T-cell (primary cell): ENCODE results near the gene SLC45A3. TPM values are rescaled to one million over a fixed set of nuclear protein-coding genes. Genes with fewer than 3 reads are reported as not detected.

ENCODE experiments used
- ATAC-seq, 4 experiments: fragments of 200-7000 bp in 3 of 4; fragments of 150-1000 bp in 1 of 4; cut with Tn5 transposase; replicated peaks in 1 of 4; 1 replicate in 3 of 4; 2 replicates in 1 of 4; pipeline ENCODE4 v1.10.0; 2021; ENCODE audit warnings: moderate library complexity in 3 of 4, mild to moderate bottlenecking in 2 of 4, moderate number of reproducible peaks in 1 of 4
- CTCF ChIA-PET, 2 donors: fragments of 300-600 bp; sonication (Branson Sonifier 250); formaldehyde crosslinking; loops; one replicate each; lab custom pipeline; 2022; ENCODE audit warnings: antibody characterized with exemption in 2 of 2; lab: Charles Lee
- POLR2A ChIA-PET, 2 donors: fragments of 300-600 bp; sonication (Branson Sonifier 250); formaldehyde crosslinking; loops; one replicate each; lab custom pipeline; 2022; ENCODE audit warnings: antibody characterized with exemption in 2 of 2; lab: Charles Lee
- DNase-seq, 35 experiments: peaks; one replicate each; pipeline versions ENCODE4 v3.0.0 to v3.0.0-alpha.2; 2013 to 2023
- H3K27ac ChIP-seq: one replicate; pipeline ENCODE4 v1.5.1; 2013; ENCODE audit warnings: low read length
- H3K27me3 ChIP-seq, 2 experiments: replicated peaks in 1 of 2; 1 replicate in 1 of 2; 2 replicates in 1 of 2; pipeline versions ENCODE4 v1.6.1 to v1.7.0; 2013; ENCODE audit warnings: low read length in 1 of 2, mixed read lengths in 1 of 2; ENCODE audit not compliant: control insufficient read depth in 2 of 2, insufficient read depth in 2 of 2; ENCODE audit errors: extremely low read depth in 1 of 2
- H3K36me3 ChIP-seq, 2 donors: 1 replicate in 1 of 2; 2 replicates in 1 of 2; pipeline versions ENCODE4 v1.6.1 to v1.7.0; 2013; ENCODE audit warnings: low read length in 1 of 2; ENCODE audit not compliant: control insufficient read depth in 2 of 2, insufficient read depth in 1 of 2; ENCODE audit errors: extremely low read depth in 1 of 2
- H3K4me1 ChIP-seq, 2 experiments: 1 replicate in 1 of 2; 2 replicates in 1 of 2; pipeline versions ENCODE4 v1.6.1 to v1.7.0; 2013; ENCODE audit warnings: low read length in 2 of 2, mixed read lengths in 1 of 2; ENCODE audit not compliant: insufficient read depth in 2 of 2, control insufficient read depth in 1 of 2; ENCODE audit errors: extremely low read depth in 1 of 2
- H3K4me3 ChIP-seq, 2 donors: 1 replicate in 1 of 2; 2 replicates in 1 of 2; pipeline versions ENCODE4 v1.5.1 to v1.7.0; 2013; ENCODE audit warnings: mild to moderate bottlenecking in 2 of 2, low read length in 1 of 2, moderate library complexity in 1 of 2; ENCODE audit not compliant: control insufficient read depth in 1 of 2; ENCODE audit errors: extremely low read depth in 1 of 2
- H3K9me3 ChIP-seq: 2 replicates; pipeline ENCODE4 v1.7.0; 2013
- H3K27ac Mint-ChIP-seq, 2 donors: one replicate each; pipeline ENCODE4 v1.8.0; 2020 to 2021; ENCODE audit warnings: mild to moderate bottlenecking in 2 of 2, mixed read lengths in 2 of 2
- H3K27me3 Mint-ChIP-seq, 2 donors: one replicate each; pipeline ENCODE4 v1.8.0; 2021 to 2022; ENCODE audit warnings: mixed read lengths in 2 of 2
- H3K36me3 Mint-ChIP-seq: one replicate; pipeline ENCODE4 v1.8.0; 2021; ENCODE audit warnings: mixed read lengths
- H3K4me1 Mint-ChIP-seq, 3 donors: one replicate each; pipeline ENCODE4 v1.8.0; 2020 to 2022; ENCODE audit warnings: mixed read lengths in 3 of 3, mild to moderate bottlenecking in 1 of 3
- H3K4me3 Mint-ChIP-seq, 3 donors: one replicate each; pipeline ENCODE4 v1.8.0; 2020 to 2022; ENCODE audit warnings: mild to moderate bottlenecking in 3 of 3, mixed read lengths in 3 of 3, moderate library complexity in 3 of 3
- H3K9me3 Mint-ChIP-seq, 3 donors: one replicate each; pipeline ENCODE4 v1.8.0; 2020 to 2022; ENCODE audit warnings: mixed read lengths in 3 of 3
- WGBS: methylation state at CpG from one replicate; pipeline ENCODE4 v1.1.5; 2013; ENCODE audit warnings: missing lambda C conversion rate; ENCODE audit not compliant: insufficient coverage; 5-methylcytosine and 5-hydroxymethylcytosine counted together
- total RNA-seq, 35 experiments: library from RNA in 6 of 35; stranded (reverse) in 6 of 35; fragments of 120-200 nt in 1 of 35; gene quantifications; one replicate each; pipeline versions ENCODE4 v1.2.1 to v1.2.4 and lab custom pipeline; 2013 to 2026

Gene SLC45A3
- total RNA-seq, 5 donors from 2014 or later (not counting 1 experiment from before 2014, with no cell fraction given): 0.35 to 2.1 (median 0.75) TPM

DNA sequence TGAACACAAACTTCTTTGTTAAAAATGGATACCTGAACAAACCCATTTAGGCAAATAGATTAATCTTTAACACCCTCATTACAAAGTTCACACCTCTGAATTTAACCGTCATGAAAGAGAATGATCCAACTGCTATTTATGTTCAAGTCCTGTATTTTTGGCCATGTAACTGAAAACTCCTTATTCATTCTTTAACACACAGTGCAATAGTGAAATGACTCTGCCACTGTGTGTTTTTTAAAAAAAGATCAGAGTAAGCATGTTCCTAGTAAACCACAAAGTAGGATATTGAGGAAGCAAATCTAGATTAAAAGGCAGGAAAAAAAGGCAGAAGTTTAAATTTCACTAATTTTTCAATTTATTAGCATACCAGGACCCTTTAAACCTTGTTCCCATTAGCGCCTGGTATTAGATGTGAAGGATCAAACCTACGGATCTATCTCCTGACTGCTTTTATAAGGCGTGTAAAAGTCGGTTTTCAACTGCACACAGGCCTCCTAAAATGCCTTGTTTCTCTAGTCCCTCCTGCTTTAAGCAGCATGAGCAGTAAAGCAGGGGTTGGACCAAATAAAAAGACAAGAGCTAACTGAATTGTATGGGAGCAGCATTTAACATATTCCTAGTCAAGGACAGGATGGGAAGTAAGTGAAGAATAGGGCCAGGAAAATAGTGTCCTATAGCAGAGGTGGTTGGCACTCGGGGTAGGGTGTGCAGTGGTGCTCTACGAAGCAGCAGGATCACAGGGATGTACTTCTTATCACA is 36.2 kb upstream of the SLC45A3 start:
- CTCF ChIA-PET: no interaction called here
- Histone ChIP-seq H3K36me3 (peaks cover 3 to 61% of the 10 kb centered on the region in 2 donors), H3K9me3 (no peaks in the 10 kb centered on the region), H3K27ac (no peak overlapping the region), H3K27me3 (no peaks in the 10 kb centered on the region), H3K4me1 (no peaks in the 10 kb centered on the region), H3K4me3 (no peak overlapping the region)
- Mint-ChIP-seq H3K4me3 (no peak overlapping the region), H3K9me3 (peaks cover 0 to 3% (median 0%) of the 10 kb centered on the region in 3 donors), H3K27me3 (no peaks in the 10 kb centered on the region), H3K4me1 (peaks cover 0 to 3% (median 3%) of the 10 kb centered on the region in 3 donors), H3K36me3 (peaks cover 45% of the 10 kb centered on the region), H3K27ac (no peak overlapping the region)
- DNase-seq (no peak), ATAC-seq (no peak)
- POLR2A ChIA-PET: no interaction called here
- no CpG with 5 or more reads among the region's 7 CpGs for WGBS

DNA sequence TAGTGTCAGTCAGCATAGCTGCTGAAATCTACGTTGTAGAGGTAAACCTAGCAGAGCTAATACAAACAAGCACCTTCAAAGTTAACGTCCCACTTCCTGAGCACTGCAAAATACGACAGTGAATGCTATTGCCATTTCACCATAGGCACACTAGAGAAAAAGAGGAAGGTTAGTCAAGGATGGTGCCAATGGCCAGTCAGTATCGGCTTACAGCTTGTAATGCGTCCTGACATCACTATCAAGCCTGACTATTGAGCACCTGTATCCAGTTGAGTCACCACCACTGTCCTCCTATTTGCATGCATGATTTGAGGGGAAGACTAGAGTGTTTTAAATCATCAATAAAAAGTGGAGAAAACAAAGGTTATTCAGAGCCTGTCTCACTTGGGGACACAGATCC is 35.3 kb upstream of the SLC45A3 start:
- ChIA-PET CTCF (interaction anchor here in 1 of 2 donors (1.3 to 2.6 kb wide), 2 partner anchors 10 to 59 kb away, joined by 4 to 7 read pairs; no protein-coding TSS in a partner anchor), POLR2A (no interaction called here)
- peaks cover 2 to 11% (median 11%) of the 10 kb centered on the region in 3 donors for H3K4me1 Mint-ChIP-seq
- no peaks in the 10 kb centered on the region for H3K27me3 Mint-ChIP-seq
- Histone ChIP-seq H3K4me3 (no peak overlapping the region), H3K4me1 (no peaks in the 10 kb centered on the region), H3K9me3 (no peaks in the 10 kb centered on the region), H3K36me3 (peaks cover 3 to 55% of the 10 kb centered on the region in 2 donors), H3K27ac (no peak overlapping the region), H3K27me3 (no peaks in the 10 kb centered on the region)
- H3K36me3 Mint-ChIP-seq: peaks cover 40% of the 10 kb centered on the region
- no peak overlapping the region for H3K4me3 Mint-ChIP-seq
- WGBS: 100% methylated on average over 1 of the region's 5 CpGs
- DNase-seq: no peak
- ATAC-seq: no peak
- H3K27ac Mint-ChIP-seq: peak overlapping the region in 1 of 2 donors; percentile 48
- H3K9me3 Mint-ChIP-seq: peaks cover 0 to under 1% (median 0%) of the 10 kb centered on the region in 3 donors

DNA sequence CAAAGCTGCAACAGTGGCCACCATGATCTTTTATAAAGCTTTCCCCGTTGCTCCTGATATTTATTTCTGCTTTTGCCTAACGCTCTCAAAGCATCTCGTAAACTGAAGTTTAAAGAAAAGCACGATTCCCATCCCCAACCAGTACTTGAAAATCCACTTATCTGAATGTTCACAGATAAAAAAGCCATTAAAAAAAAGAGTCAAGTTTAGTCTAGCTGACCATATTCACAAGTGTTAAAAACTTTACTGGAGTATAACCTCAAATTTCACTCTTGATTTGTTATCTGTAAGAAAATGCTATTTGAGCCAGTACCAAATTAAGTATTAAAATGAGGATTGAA is 34.6 kb upstream of the SLC45A3 start:
- H3K4me3 Mint-ChIP-seq: no peak overlapping the region
- H3K27ac Mint-ChIP-seq: no peak overlapping the region
- no peaks in the 10 kb centered on the region for H3K27me3 Mint-ChIP-seq
- peaks cover 34% of the 10 kb centered on the region for H3K36me3 Mint-ChIP-seq
- Histone ChIP-seq H3K4me3 (no peak overlapping the region), H3K36me3 (peaks cover 3 to 51% of the 10 kb centered on the region in 2 donors), H3K9me3 (no peaks in the 10 kb centered on the region), H3K4me1 (no peaks in the 10 kb centered on the region), H3K27me3 (no peaks in the 10 kb centered on the region), H3K27ac (no peak overlapping the region)
- ChIA-PET POLR2A (no interaction called here), CTCF (interaction anchor here (0.6 to 6.5 kb wide), 6 partner anchors 10 to 123 kb away, joined by 4 to 83 read pairs (median 6); no protein-coding TSS in a partner anchor)
- no peaks in the 10 kb centered on the region for H3K9me3 Mint-ChIP-seq
- DNase-seq: no peak
- WGBS: 90% methylated on average over 3 of the region's 4 CpGs
- no peak for ATAC-seq
- peaks cover 5 to 14% (median 11%) of the 10 kb centered on the region in 3 donors for H3K4me1 Mint-ChIP-seq

DNA sequence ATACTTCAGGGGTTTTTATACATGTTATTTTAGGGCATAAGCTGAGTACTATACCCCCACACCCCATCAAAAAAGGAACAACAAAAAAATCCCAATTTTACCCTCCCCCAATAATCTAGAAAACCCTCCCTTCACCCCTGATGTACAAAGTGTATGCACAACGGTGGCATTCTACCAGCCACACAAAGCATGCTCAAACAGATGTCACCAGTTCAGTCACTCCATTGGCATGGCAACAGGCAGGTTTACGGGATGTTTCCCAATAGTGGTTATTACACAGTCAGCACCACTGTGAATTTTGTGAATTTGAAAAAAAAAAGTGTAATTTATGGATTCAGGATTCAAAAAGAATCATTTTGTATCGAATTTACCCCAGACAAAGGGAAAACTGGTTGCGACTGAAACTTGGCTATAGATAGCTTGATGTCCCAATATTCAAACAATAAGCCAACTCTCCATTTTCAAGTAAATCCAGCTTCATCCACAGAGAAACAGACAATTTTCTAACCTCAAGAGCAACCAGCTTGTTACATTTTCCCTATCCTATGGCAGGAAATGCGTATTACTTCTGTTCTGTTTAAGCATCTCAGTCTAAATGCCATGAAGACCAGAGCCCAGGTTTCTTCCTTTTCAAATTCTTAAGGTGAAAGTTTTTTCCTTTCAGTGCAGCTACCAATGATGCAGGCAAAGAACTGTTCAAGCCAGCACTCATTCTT is 34.0 kb upstream of the SLC45A3 start:
- no peaks in the 10 kb centered on the region for H3K9me3 Mint-ChIP-seq
- peak overlapping the region in 1 of 2 donors; percentile 53 for H3K27ac Mint-ChIP-seq
- no peak for DNase-seq

DNA sequence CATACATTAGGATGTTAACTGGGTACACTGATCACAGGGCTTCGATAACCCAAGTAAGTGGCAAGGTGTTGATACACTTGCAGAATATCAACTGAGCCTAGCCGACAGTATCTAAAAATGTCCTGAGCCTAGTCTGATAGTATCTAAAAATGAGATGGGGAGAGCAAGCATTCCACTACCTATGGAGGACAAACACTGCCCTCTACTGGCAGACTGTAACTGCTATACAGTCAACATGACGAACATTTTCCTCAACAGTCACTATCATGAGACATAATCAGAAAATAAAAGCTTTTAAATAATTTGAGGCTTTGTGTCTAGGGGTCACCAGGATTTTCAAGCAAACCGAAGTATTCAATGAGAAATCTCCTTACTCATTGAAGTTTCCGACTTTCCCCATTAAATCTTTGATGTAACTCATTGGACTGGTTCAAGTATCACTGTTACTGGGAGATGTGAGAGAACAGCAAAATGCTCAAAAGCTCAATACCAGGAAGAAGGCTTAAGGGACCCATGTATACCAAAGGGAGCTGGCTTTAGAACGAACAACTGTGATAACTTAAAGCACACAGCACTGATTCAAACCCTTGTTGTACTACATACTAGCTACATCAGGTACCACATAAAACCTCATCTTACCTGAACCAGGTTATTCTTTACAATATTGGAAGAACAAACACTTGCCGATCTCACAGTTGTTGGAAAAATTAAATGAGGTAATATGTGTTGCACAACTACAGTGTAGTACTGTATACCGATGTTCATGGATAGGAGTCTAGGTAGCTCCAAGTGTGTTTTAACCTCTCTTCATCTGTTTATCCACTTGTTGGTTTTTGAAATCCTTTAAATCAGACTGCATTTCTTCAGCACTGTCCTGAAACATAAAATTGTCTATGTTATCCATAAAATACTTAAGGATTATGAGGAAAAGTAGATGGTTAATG is 31.1 kb upstream of the SLC45A3 start:
- peaks cover 5 to 17% (median 14%) of the 10 kb centered on the region in 3 donors for H3K4me1 Mint-ChIP-seq
- ChIA-PET POLR2A (interaction anchor here in 1 of 2 donors (0.6 to 1.3 kb wide), 3 partner anchors 37 to 95 kb away, joined by 3 read pairs; no protein-coding TSS in a partner anchor), CTCF (interaction anchor here (0.5 to 6.5 kb wide), 28 partner anchors 9 to 663 kb away, joined by 3 to 83 read pairs (median 3); partner anchors contain the start of gene RAB29 (in 1 of the 2))
- Histone ChIP-seq H3K4me3 (no peak overlapping the region), H3K27ac (no peak overlapping the region), H3K4me1 (no peaks in the 10 kb centered on the region), H3K36me3 (peaks cover 0 to 24% of the 10 kb centered on the region in 2 donors), H3K9me3 (no peaks in the 10 kb centered on the region), H3K27me3 (no peaks in the 10 kb centered on the region)
- peak overlapping the region in 1 of 2 donors; percentile 4 for H3K27ac Mint-ChIP-seq
- WGBS: 29% methylated on average over 2 of the region's 8 CpGs
- peaks cover 21% of the 10 kb centered on the region for H3K36me3 Mint-ChIP-seq
- ATAC-seq (peak; percentile 81 to 91 (median 86)), DNase-seq (peak in 32 of 35 experiments; percentile 12 to 88 (median 48))
- no peaks in the 10 kb centered on the region for H3K27me3 Mint-ChIP-seq
- no peaks in the 10 kb centered on the region for H3K9me3 Mint-ChIP-seq
- H3K4me3 Mint-ChIP-seq: no peak overlapping the region

More for the DNA sequence above, 34.0 kb upstream of the SLC45A3 start:
- no peak overlapping the region for H3K27ac ChIP-seq
- peaks cover 5 to 14% (median 11%) of the 10 kb centered on the region in 3 donors for H3K4me1 Mint-ChIP-seq
- H3K4me1 ChIP-seq: no peaks in the 10 kb centered on the region
- no peak for ATAC-seq
- H3K27me3 ChIP-seq: no peaks in the 10 kb centered on the region
- 97% methylated on average over 3 of the region's 5 CpGs for WGBS
- ChIA-PET CTCF (interaction anchor here (0.6 to 6.5 kb wide), 6 partner anchors 11 to 123 kb away, joined by 4 to 83 read pairs (median 6); no protein-coding TSS in a partner anchor), POLR2A (interaction anchor here in 1 of 2 donors (0.8 kb wide), 1 partner anchor 35 kb away, joined by 3 read pairs; no protein-coding TSS in a partner anchor)
- H3K36me3 Mint-ChIP-seq: peaks cover 29% of the 10 kb centered on the region
- no peak overlapping the region for H3K4me3 Mint-ChIP-seq
- no peak overlapping the region for H3K4me3 ChIP-seq
- H3K36me3 ChIP-seq: peaks cover under 1 to 45% of the 10 kb centered on the region in 2 donors
- H3K9me3 ChIP-seq: no peaks in the 10 kb centered on the region
- no peaks in the 10 kb centered on the region for H3K27me3 Mint-ChIP-seq
